HCT116 (cell line): ENCODE data around the gene UBL4B. TPM values are rescaled to one million over a fixed set of nuclear protein-coding genes. Genes with fewer than 3 reads are reported as not detected.

Experiments used
- ATAC-seq: fragments of 200-7000 bp; cut with Tn5 transposase; 2 replicates; pipeline ENCODE4 v1.9.1; 2020; ENCODE audit warnings: mild to moderate bottlenecking, moderate library complexity
- BruUV-seq: library from RNA; stranded (reverse); fragments of 400-500 nt; replicated peaks from 2 replicates; lab custom pipeline; 2021; lab: Mats Ljungman, UMichigan
- CTCF ChIA-PET: fragments of 300-600 bp; sonication (Branson Sonifier 250); formaldehyde crosslinking; loops from one replicate; lab custom pipeline; 2021; ENCODE audit warnings: antibody characterized with exemption; lab: Charles Lee
- POLR2A ChIA-PET: fragments of 300-600, 350-600 bp; sonication (Branson Sonifier 250); formaldehyde crosslinking; loops from one replicate; lab custom pipeline; 2021; ENCODE audit warnings: antibody characterized with exemption; lab: Charles Lee
- RAD21 ChIA-PET, 2 experiments: fragments of 300-600 bp; sonication (Branson Sonifier 250); formaldehyde crosslinking; loops; one replicate each; lab custom pipeline; 2023; ENCODE audit warnings: low total read pairs in 2 of 2; ENCODE audit not compliant: uncharacterized antibody in 2 of 2, unreplicated experiment in 2 of 2, low non-redundant PET in 1 of 2; lab: Charles Lee
- DNase-seq: peaks from one replicate; pipeline ENCODE4 v3.0.0-alpha.2; 2010; ENCODE audit warnings: low read depth, low spot score
- H2AFZ ChIP-seq: fragments of 200-600 bp; shearing (Covaris generic), sonication (generic); 2 replicates; pipeline ENCODE4 v1.6.1; 2017; ENCODE audit warnings: low read depth, mixed run types, mixed read lengths, antibody characterized with exemption, low read length; ENCODE audit not compliant: poor library complexity, severe bottlenecking
- H3K27ac ChIP-seq: 2 replicates; pipeline ENCODE4 v1.5.1; 2012; ENCODE audit warnings: low read depth, low read length
- H3K27me3 ChIP-seq: fragments of 200-600 bp; sonication (generic); 2 replicates; pipeline ENCODE4 v1.6.1; 2016; ENCODE audit warnings: mixed run types, low read length, mixed read lengths; ENCODE audit not compliant: insufficient read depth
- H3K36me3 ChIP-seq, 2 experiments: fragments of 200-500 bp in 1 of 2; fragments of 200-600 bp in 1 of 2; sonication (Bioruptor generic) in 1 of 2; sonication (generic) in 1 of 2; 2 replicates each; pipeline versions ENCODE4 v1.5.1 to v1.6.1; 2014 to 2016; ENCODE audit warnings: low read length in 2 of 2, inconsistent platforms in 1 of 2, mixed read lengths in 1 of 2, mixed run types in 1 of 2; ENCODE audit not compliant: insufficient read depth in 2 of 2, control insufficient read depth in 1 of 2
- H3K4me1 ChIP-seq, 2 experiments: fragments of 200-600 bp in 1 of 2; sonication (generic) in 1 of 2; 2 replicates each; pipeline versions ENCODE4 v1.5.1 to v1.6.1; 2012 to 2017; ENCODE audit warnings: low read length in 2 of 2, inconsistent platforms in 1 of 2, mild to moderate bottlenecking in 1 of 2, mixed read lengths in 1 of 2, mixed run types in 1 of 2, moderate library complexity in 1 of 2; ENCODE audit not compliant: insufficient read depth in 2 of 2, control insufficient read depth in 1 of 2
- H3K4me2 ChIP-seq: fragments of 200-600 bp; sonication (generic); 2 replicates; pipeline ENCODE4 v1.6.1; 2017; ENCODE audit warnings: mixed run types, low read length, mixed read lengths
- H3K4me3 ChIP-seq, 2 experiments: fragments of 200-600 bp in 1 of 2; sonication (generic) in 1 of 2; replicated peaks in 1 of 2; 2 replicates each; pipeline ENCODE4 v1.5.1; 2011 to 2016; ENCODE audit warnings: low read length in 2 of 2, control low read depth in 1 of 2, low read depth in 1 of 2, mild to moderate bottlenecking in 1 of 2, mixed read lengths in 1 of 2, mixed run types in 1 of 2
- H3K79me2 ChIP-seq: fragments of 200-600 bp; sonication (generic); 2 replicates; pipeline ENCODE4 v1.6.1; 2017; ENCODE audit warnings: mild to moderate bottlenecking, mixed run types, low read length, moderate library complexity, mixed read lengths; ENCODE audit not compliant: insufficient read depth
- H3K9ac ChIP-seq: fragments of 200-600 bp; sonication (generic); 2 replicates; pipeline ENCODE4 v1.6.1; 2016; ENCODE audit warnings: low read length, mixed read lengths
- H3K9me2 ChIP-seq: fragments of 200-600 bp; sonication (generic), shearing (Covaris generic); 2 replicates; pipeline ENCODE4 v1.6.1; 2017; ENCODE audit warnings: mixed run types, mild to moderate bottlenecking, moderate library complexity; ENCODE audit not compliant: insufficient read depth
- H3K9me3 ChIP-seq, 2 experiments: fragments of 200-500 bp in 1 of 2; fragments of 200-600 bp in 1 of 2; sonication (Bioruptor generic) in 1 of 2; sonication (generic) in 1 of 2; 2 replicates each; pipeline ENCODE4 v1.6.1; 2014 to 2017; ENCODE audit warnings: low read length in 2 of 2, mixed read lengths in 2 of 2, inconsistent platforms in 1 of 2, low read depth in 1 of 2, mild to moderate bottlenecking in 1 of 2, mixed run types in 1 of 2, moderate library complexity in 1 of 2; ENCODE audit not compliant: control insufficient read depth in 1 of 2, insufficient read depth in 1 of 2
- H4K20me1 ChIP-seq: fragments of 200-600 bp; sonication (generic), shearing (Covaris generic); 2 replicates; pipeline ENCODE4 v1.6.1; 2017; ENCODE audit warnings: mixed run types, mild to moderate bottlenecking, moderate library complexity; ENCODE audit not compliant: insufficient read depth
- POLR2AphosphoS5 ChIP-seq: IDR thresholded peaks from 2 replicates; pipeline ENCODE4 v1.6.1; 2011; ENCODE audit warnings: mild to moderate bottlenecking, low read depth, low read length, moderate library complexity
- SRF ChIP-seq: IDR thresholded peaks from 2 replicates; pipeline ENCODE4 v1.6.1; 2012; ENCODE audit warnings: low read depth
- TCF7L2 ChIP-seq: IDR thresholded peaks from 2 replicates; pipeline ENCODE4 v1.7.0; 2011; ENCODE audit warnings: borderline replicate concordance, inconsistent platforms; ENCODE audit not compliant: insufficient read depth, insufficient read length; ENCODE audit errors: extremely low read depth
- intact Hi-C: fragments of 100-400 bp; cut with micrococcal nuclease; formaldehyde crosslinking; loops from 2 replicates; pipeline ENCODE4 v1.10.0; 2022
- total RNA-seq: library from RNA; stranded (reverse); gene quantifications from one replicate; pipeline ENCODE4 v1.2.1, GENCODE V29; 2021; ENCODE audit not compliant: unreplicated experiment
- TF ChIP-seq, protein P1 (sequence below): IDR thresholded peaks from 2 replicates; pipeline ENCODE4 v1.6.1; 2012

The UBL4B gene
- total RNA-seq, 1 experiment from 2014 or later = 0.57 TPM

DNA sequence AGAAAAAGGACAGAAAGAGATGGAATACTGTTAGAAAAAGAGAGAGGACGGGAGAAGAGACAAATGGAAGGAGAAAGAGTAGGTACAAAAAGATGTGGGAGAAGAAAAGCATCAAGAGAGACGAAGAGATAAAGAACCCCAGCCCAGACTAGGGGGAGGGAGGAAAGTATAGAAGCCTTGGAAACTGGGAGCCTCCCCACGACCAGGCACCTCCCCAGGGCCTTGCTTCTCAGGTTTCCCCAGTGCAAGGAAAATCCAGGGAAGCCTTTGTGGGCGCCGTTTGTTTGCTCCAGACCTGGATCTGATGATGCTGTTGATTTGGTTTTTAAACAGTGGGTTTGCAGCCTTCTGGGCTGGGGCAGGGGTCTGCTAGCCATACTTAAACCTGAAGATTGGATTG lies 26.6 kb upstream of the UBL4B start:
- Histone ChIP-seq H3K4me2 (no peak overlapping the region), H3K36me3 (no peaks in the 10 kb centered on the region), H3K79me2 (no peaks in the 10 kb centered on the region), H3K4me1 (no peaks in the 10 kb centered on the region), H3K9ac (no peak overlapping the region), H3K27me3 (no peaks in the 10 kb centered on the region), H4K20me1 (no peaks in the 10 kb centered on the region), H3K9me3 (no peaks in the 10 kb centered on the region), H3K9me2 (no peaks in the 10 kb centered on the region), H3K4me3 (no peak overlapping the region), H2AFZ (no peak overlapping the region), H3K27ac (no peak overlapping the region)
- no peak for DNase-seq
- TF ChIP-seq TCF7L2 (no peak), POLR2AphosphoS5 (no peak), SRF (no peak)
- intact Hi-C loops = no loop called here
- no TSS peak for BruUV-seq
- POLR2A ChIA-PET = no interaction called here
- CTCF ChIA-PET = no interaction called here
- RAD21 ChIA-PET = no interaction called here
- ATAC-seq = no peak

DNA sequence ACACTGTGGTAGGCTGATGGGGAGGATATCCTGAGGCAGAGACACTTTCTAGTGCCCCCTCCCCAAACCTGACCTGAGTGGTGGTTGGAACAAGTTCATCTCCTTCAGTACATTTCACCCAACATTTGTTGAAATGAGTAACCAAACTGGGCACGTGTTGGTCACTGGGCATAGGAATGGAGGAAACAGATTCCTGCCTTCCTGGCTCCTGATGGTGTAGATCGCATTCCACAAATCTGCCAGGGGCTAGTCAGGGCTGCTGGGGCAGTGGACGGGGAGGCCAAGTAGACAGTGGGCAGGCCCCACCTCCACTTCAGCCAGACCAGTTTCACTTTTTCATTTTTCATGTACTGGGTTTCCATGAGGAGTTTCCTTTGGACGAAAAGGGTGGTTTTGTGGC lies 25.3 kb upstream of the UBL4B start:
- CTCF ChIA-PET = interaction anchor here (1.5 to 2.0 kb wide), 4 partner anchors 10 to 373 kb away, joined by 5 to 57 read pairs (median 14); no protein-coding TSS in a partner anchor
- RAD21 ChIA-PET = no interaction called here
- no peak overlapping the region for H3K9ac ChIP-seq
- no peaks in the 10 kb centered on the region for H3K36me3 ChIP-seq
- H3K9me3 ChIP-seq = no peaks in the 10 kb centered on the region
- ATAC-seq (no peak), DNase-seq (no peak)
- no peak overlapping the region for H3K4me3 ChIP-seq
- H4K20me1 ChIP-seq = no peaks in the 10 kb centered on the region
- no peak for TF ChIP-seq TCF7L2
- TF ChIP-seq, protein P1, sequence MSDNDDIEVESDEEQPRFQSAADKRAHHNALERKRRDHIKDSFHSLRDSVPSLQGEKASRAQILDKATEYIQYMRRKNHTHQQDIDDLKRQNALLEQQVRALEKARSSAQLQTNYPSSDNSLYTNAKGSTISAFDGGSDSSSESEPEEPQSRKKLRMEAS = no peak
- no peak overlapping the region for H3K27ac ChIP-seq
- H3K9me2 ChIP-seq = no peaks in the 10 kb centered on the region
- no TSS peak for BruUV-seq
- intact Hi-C loops = no loop called here
- no peak overlapping the region for H2AFZ ChIP-seq
- H3K27me3 ChIP-seq = no peaks in the 10 kb centered on the region
- no peaks in the 10 kb centered on the region for H3K4me1 ChIP-seq
- no peak overlapping the region for H3K4me2 ChIP-seq
- POLR2A ChIA-PET = no interaction called here
- H3K79me2 ChIP-seq = no peaks in the 10 kb centered on the region
